Kidney (tissue), 14 donors: ENCODE measurements around the gene KRT38. TPM values are rescaled to one million over a fixed set of nuclear protein-coding genes. Genes with fewer than 3 reads are reported as not detected.

ENCODE experiments used
- DNase-seq, 5 donors: peaks; one replicate each; pipeline ENCODE4 v3.0.0-alpha.2; 2013 to 2020
- FAIRE-seq: peaks from 2 replicates; lab custom pipeline; 2012; peaks lifted over from hg19 to GRCh38; lab: Jason Lieb, UNC
- H3K27ac ChIP-seq, 2 donors: one replicate each; pipeline ENCODE4 v1.7.0; 2013; ENCODE audit warnings: low read depth in 2 of 2, low read length in 2 of 2, inconsistent platforms in 1 of 2
- H3K27me3 ChIP-seq: one replicate; pipeline ENCODE4 v1.7.1; 2013; ENCODE audit warnings: low read length, inconsistent platforms; ENCODE audit not compliant: control insufficient read depth, insufficient read depth
- H3K36me3 ChIP-seq, 3 donors: one replicate each; pipeline versions ENCODE4 v1.7.0 to v1.7.1; 2013; ENCODE audit warnings: low read length in 3 of 3, control low read depth in 1 of 3, inconsistent platforms in 1 of 3; ENCODE audit not compliant: insufficient read depth in 3 of 3, control insufficient read depth in 2 of 3
- H3K4me1 ChIP-seq, 3 donors: one replicate each; pipeline versions ENCODE4 v1.7.0 to v1.7.1; 2013; ENCODE audit warnings: low read length in 3 of 3, inconsistent platforms in 1 of 3, low read depth in 1 of 3; ENCODE audit not compliant: control insufficient read depth in 2 of 3, insufficient read depth in 2 of 3
- H3K4me3 ChIP-seq, 3 donors: one replicate each; pipeline versions ENCODE4 v1.7.0 to v1.8.1; 2013; ENCODE audit warnings: low read length in 3 of 3, control low read depth in 1 of 3, inconsistent platforms in 1 of 3
- H3K9ac ChIP-seq, 3 donors: one replicate each; pipeline versions ENCODE4 v1.7.0 to v1.7.1; 2013; ENCODE audit warnings: low read length in 3 of 3, control low read depth in 1 of 3, inconsistent platforms in 1 of 3
- H3K9me3 ChIP-seq, 3 donors: one replicate each; pipeline versions ENCODE4 v1.7.0 to v1.7.1; 2013; ENCODE audit warnings: low read length in 3 of 3, control low read depth in 1 of 3, inconsistent platforms in 1 of 3; ENCODE audit not compliant: control insufficient read depth in 2 of 3, insufficient read depth in 1 of 3
- intact Hi-C: fragments of 100-400 bp; cut with DNase I; formaldehyde crosslinking; loops from one replicate; pipeline ENCODE4 v1.11.1; 2022
- polyA plus RNA-seq: library from polyadenylated mRNA; stranded (reverse); fragments of 350-450 nt; fragmentation: Illumina TruSeq; extraction: RNeasy Lipid Tissue Mini Kit (QIAGEN cat#74804); gene quantifications from one replicate; pipeline ENCODE4 v1.2.3, GENCODE V29; 2014; ENCODE audit warnings: low read depth, low replicate concordance; ENCODE audit not compliant: insufficient read depth
- total RNA-seq: library from RNA; stranded (reverse); fragmentation: NEBNext Ultra II Directional; extraction: Animal tissue kit (Norgen Biotek cat#: 25700); gene quantifications from one replicate; pipeline ENCODE4 v1.2.1, GENCODE V29; 2021
- TF ChIP-seq, protein P1 (sequence below): IDR thresholded peaks from 3 replicates; pipeline ENCODE4 v1.5.1; 2012; ENCODE audit warnings: mild to moderate bottlenecking, moderate library complexity, borderline replicate concordance; ENCODE audit not compliant: insufficient read depth; ENCODE audit errors: extremely low read depth
- donor health status: control.
- donor health status: control.
- donor health status: control.
- donor health status: control.
- donor health status: control.
- donor health status: DM: yes; HTN: yes; CAD: no.
- donor health status: Normal renal cell carcinoma (clear cell type).

Gene KRT38
- total and polyA plus RNA-seq, 2 donors from 2014 or later: not detected

DNA sequence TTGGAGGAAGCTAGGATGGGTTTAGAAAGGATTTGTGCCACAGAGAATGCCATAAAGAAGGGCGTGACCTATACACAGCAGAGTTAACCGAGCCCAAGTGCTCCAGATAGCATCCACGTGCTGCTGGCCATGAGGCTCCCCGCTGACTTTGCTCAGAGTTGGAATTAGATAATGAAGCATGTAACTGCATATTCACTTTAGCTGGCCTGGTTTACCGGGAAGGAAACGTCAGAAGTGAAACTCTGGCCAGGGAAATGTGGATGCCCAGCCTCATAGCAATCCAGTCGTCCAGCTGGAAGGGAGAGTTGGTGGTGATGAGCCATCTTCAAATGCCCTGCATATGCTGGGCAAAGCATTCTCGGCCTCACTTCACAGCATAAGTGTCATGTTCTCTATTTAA, 34.1 kb upstream of the KRT38 start:
- H3K27ac ChIP-seq: no peak overlapping the region
- H3K4me1 ChIP-seq: peaks cover 0 to 3% (median 0%) of the 10 kb centered on the region in 3 donors
- H3K9me3 ChIP-seq: peaks cover 0 to 5% (median 0%) of the 10 kb centered on the region in 3 donors
- FAIRE-seq (no peak), DNase-seq (no peak)
- intact Hi-C loops: no loop called here
- H3K36me3 ChIP-seq: no peaks in the 10 kb centered on the region
- no peaks in the 10 kb centered on the region for H3K27me3 ChIP-seq
- no peak overlapping the region for H3K9ac ChIP-seq
- no peak overlapping the region for H3K4me3 ChIP-seq
- TF ChIP-seq, protein P1, sequence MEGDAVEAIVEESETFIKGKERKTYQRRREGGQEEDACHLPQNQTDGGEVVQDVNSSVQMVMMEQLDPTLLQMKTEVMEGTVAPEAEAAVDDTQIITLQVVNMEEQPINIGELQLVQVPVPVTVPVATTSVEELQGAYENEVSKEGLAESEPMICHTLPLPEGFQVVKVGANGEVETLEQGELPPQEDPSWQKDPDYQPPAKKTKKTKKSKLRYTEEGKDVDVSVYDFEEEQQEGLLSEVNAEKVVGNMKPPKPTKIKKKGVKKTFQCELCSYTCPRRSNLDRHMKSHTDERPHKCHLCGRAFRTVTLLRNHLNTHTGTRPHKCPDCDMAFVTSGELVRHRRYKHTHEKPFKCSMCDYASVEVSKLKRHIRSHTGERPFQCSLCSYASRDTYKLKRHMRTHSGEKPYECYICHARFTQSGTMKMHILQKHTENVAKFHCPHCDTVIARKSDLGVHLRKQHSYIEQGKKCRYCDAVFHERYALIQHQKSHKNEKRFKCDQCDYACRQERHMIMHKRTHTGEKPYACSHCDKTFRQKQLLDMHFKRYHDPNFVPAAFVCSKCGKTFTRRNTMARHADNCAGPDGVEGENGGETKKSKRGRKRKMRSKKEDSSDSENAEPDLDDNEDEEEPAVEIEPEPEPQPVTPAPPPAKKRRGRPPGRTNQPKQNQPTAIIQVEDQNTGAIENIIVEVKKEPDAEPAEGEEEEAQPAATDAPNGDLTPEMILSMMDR: no peak

DNA sequence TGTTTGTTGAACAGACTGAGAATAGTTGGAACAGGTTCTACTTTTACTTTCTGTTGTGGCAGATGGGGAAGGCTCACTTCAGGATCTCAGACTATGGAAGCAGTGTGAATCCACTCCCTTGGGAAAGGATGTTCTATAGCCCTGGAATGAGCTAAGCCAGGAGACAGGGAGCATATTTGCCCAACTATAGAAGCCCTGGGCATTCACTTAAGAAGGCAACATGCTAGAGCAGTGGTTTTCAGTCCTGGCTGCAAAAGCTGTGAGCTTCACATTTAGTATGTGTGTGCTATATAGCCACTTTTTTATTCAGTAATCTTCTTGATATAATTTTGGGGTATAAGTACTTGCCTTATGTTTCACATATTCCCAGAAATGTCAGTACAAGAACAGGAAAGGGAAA, 27.6 kb upstream of the KRT38 start:
- Histone ChIP-seq H3K27me3 (no peaks in the 10 kb centered on the region), H3K27ac (no peak overlapping the region), H3K36me3 (no peaks in the 10 kb centered on the region), H3K4me3 (no peak overlapping the region), H3K4me1 (no peaks in the 10 kb centered on the region), H3K9me3 (peaks cover 0 to 11% (median 0%) of the 10 kb centered on the region in 3 donors), H3K9ac (no peak overlapping the region)
- intact Hi-C loops: no loop called here
- TF ChIP-seq, protein P1: no peak
- DNase-seq: no peak
- no peak for FAIRE-seq

DNA sequence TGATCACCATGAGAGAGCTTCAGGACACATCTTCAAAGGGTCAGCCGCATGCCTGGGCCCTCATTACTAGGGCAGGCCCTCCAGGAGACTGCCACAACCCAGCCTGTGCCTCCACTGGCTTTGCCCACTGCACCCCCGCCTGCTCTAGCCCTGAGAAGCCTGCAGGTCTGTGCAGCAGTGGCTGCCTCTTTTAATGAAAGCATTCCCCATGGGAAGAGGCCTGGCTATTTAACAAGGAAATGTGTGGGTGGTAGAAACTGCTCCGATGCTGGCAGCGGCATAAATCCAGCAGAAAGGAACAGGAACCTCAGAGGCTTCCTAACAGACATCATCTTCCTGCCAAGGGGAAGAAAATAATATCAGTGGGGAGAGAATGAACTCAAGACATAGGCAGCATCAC, 26.8 kb upstream of the KRT38 start:
- TF ChIP-seq, protein P1: no peak
- Histone ChIP-seq H3K4me3 (no peak overlapping the region), H3K27ac (no peak overlapping the region), H3K9me3 (peaks cover 0 to 11% (median 0%) of the 10 kb centered on the region in 3 donors), H3K4me1 (no peaks in the 10 kb centered on the region), H3K9ac (no peak overlapping the region), H3K36me3 (no peaks in the 10 kb centered on the region), H3K27me3 (no peaks in the 10 kb centered on the region)
- DNase-seq (no peak), FAIRE-seq (no peak)
- intact Hi-C loops: no loop called here

DNA sequence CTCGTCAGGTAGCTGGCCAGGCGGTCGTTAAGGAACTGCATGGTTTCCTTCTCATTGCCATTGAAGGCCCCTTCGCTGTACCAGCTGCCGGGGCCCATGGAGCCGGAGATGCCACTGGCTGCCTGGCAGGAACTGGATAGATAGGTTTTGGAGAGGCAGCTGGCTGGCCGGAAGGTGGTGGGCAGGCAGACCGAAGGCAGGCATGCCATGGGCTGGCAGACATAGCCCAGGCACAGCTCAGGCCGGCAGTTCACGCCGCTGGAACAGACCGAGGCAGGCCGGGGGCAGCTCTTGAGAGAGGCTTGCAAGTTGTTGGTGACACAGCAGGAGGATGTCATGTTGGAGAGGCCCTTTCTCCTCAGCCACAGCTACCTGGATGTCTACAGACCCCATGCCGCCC, 26.2 kb upstream of the KRT38 start, which contains the start of gene KRT32:
TSS of gene KRT32 (minus strand) at position 399 of the 400 bp plus-strand sequence. CDS start at position 338, 61 bp downstream.
- no peaks in the 10 kb centered on the region for H3K27me3 ChIP-seq
- peaks cover 0 to 10% (median 0%) of the 10 kb centered on the region in 3 donors for H3K9me3 ChIP-seq
- no peak within 1 kb of the TSS for H3K9ac ChIP-seq
- H3K4me1 ChIP-seq: no peaks in the 10 kb centered on the region
- no peaks in the 10 kb centered on the region for H3K36me3 ChIP-seq
- no peak for DNase-seq
- intact Hi-C loops: no loop called here
- H3K27ac ChIP-seq: no peak within 1 kb of the TSS
- H3K4me3 ChIP-seq: no peak within 1 kb of the TSS
- TF ChIP-seq, protein P1: no peak
- no peak for FAIRE-seq
